H1 (cell line): Measurements from ENCODE around the gene SSH2.

ENCODE experiments used
- CHD1 ChIP-seq: IDR thresholded peaks from 2 replicates; pipeline ENCODE4 v1.6.1; 2012; ENCODE audit warnings: low read depth, low read length, improper control_type of control experiment
- CTCF ChIP-seq, 3 experiments: IDR thresholded peaks; 1 replicate in 2 of 3; 2 replicates in 1 of 3; pipeline versions ENCODE4 v1.5.1 to v1.6.1; 2011; ENCODE audit warnings: low read length in 3 of 3, mild to moderate bottlenecking in 3 of 3, inconsistent platforms in 2 of 3, low read depth in 1 of 3, moderate library complexity in 1 of 3; ENCODE audit not compliant: insufficient read depth in 1 of 3; ENCODE audit errors: control extremely low read depth in 1 of 3
- EZH2 ChIP-seq: fragments of 200-600 bp; sonication (generic); IDR thresholded peaks from 2 replicates; pipeline ENCODE4 v1.7.1; 2012; ENCODE audit warnings: low read depth, mild to moderate bottlenecking, moderate library complexity, low read length, inconsistent platforms; ENCODE audit not compliant: severe bottlenecking
- MAX ChIP-seq: IDR thresholded peaks from 2 replicates; pipeline ENCODE4 v1.6.1; 2012; ENCODE audit warnings: inconsistent platforms
- PHF8 ChIP-seq: fragments of 200-600 bp; sonication (generic); conservative IDR thresholded peaks from 2 replicates; pipeline ENCODE4 v1.7.1; 2012; ENCODE audit warnings: low read depth, mild to moderate bottlenecking, inconsistent platforms, low read length, moderate library complexity
- POLR2A ChIP-seq, 2 experiments: IDR thresholded peaks; 1 replicate in 1 of 2; 2 replicates in 1 of 2; pipeline ENCODE4 v1.6.1; 2011; ENCODE audit warnings: low read depth in 2 of 2, low read length in 2 of 2, mild to moderate bottlenecking in 2 of 2; ENCODE audit errors: control extremely low read depth in 1 of 2
- POLR2AphosphoS5 ChIP-seq: IDR thresholded peaks from 2 replicates; pipeline ENCODE4 v1.6.1; 2011; ENCODE audit warnings: low read depth, low read length
- RXRA ChIP-seq: IDR thresholded peaks from 2 replicates; pipeline ENCODE4 v1.6.1; 2011; ENCODE audit warnings: low read depth, mild to moderate bottlenecking, low read length, moderate library complexity; ENCODE audit not compliant: insufficient read depth
- TAF1 ChIP-seq: IDR thresholded peaks from 2 replicates; pipeline ENCODE4 v1.6.1; 2011; ENCODE audit warnings: mild to moderate bottlenecking, low read depth, low read length

GRCh38 chr17:29827179-29827578, 102.8 kb downstream of the SSH2 start:
- TF ChIP-seq POLR2A (IDR thresholded peaks at IDR 0.05; ENCODE audit: control extremely low read depth in 1 of 2, low read depth in 2 of 2, low read length in 2 of 2) (no peak), EZH2 (no peak), MAX (no peak), CTCF (IDR thresholded peaks at IDR 0.05; ENCODE audit: control extremely low read depth in 1 of 3, insufficient read depth in 1 of 3, low read depth in 1 of 3, low read length in 3 of 3) (no peak), TAF1 (no peak), PHF8 (no peak), POLR2AphosphoS5 (no peak), CHD1 (no peak), RXRA (no peak)
